GM19455 (cell line): ENCODE measurements around the gene CTNNAL1.
"Not testable (repeated sequence)": the region's sequence is repeated elsewhere in the genome, so short reads cannot be mapped to it uniquely, and the experiment has no call there.

Source experiments
- ATAC-seq: cut with Tn5 transposase; IDR thresholded peaks from one replicate; pipeline ENCODE4 v1.9.1; 2021; ENCODE audit not compliant: unreplicated experiment

CTNNAL1 gene

DNA sequence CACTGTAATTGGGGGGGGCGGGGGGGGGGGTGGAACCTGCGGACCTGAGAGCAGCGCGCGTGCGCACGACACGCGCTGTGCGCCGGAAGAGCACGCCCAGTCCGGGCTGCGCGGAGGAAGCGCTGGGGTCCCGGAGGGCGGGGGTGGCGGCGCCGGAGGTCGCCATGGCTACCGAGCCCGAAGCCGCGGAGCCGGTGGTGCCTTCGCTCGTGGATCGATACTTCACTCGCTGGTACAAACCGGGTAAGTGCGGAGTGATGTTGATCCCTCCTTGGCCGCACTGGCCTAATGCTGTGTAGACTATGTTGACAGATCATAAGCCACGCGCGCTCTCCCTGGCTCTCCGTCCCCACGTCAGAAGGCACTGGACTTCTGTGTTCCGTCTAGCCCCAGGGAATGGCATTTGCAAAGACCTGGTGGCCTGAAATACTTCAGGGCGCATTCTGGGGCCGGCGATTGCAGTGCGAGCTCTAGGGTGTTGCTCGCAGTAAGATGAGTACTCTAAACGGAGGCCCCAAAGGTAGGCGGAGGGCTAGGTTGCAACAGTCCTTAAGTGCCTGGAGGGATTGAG, 78.9 kb downstream of the CTNNAL1 start, which contains the start of gene ABITRAM:
Gene ABITRAM, plus strand, starts transcription at position 78 of the 571 bp plus-strand sequence. Its CDS starts 87 bp downstream, at position 165.
- ATAC-seq = peak; percentile 75

DNA sequence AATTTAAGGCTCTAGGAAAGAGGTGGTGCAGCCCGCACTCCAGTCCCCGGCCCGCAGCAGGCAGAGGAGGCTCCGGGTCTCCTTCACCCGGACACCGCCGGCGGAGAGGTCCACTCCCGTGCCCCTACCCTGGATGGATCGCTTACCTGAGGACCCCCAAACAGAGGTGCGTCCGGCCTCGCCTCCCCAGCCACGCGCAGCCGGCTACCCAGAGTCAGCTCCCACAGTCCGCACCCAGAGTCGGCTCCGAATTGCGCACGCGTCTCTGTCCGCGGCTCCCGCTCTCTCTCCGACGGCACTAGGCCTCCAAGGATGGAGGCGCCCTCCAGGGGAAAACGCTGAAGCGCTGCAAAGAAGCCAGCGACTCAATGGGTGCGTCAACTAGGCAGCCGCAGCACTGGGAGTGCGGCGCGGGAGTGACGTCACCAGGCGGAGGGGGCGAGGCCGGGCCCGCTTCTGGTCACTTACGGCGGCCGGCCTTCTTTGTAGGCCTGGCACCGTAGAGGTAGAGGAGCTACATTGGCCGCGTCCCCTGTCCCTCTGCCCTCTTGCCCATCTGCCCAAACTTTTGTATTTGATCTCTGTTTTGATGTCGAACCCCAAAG, 79.5 kb downstream of the CTNNAL1 start, which contains the start of gene ELP1:
Gene ELP1, minus strand, starts transcription at position 407 of the 605 bp plus-strand sequence. CDS start 2,978 bp downstream, outside the sequence.
- peak; percentile 87 for ATAC-seq

DNA sequence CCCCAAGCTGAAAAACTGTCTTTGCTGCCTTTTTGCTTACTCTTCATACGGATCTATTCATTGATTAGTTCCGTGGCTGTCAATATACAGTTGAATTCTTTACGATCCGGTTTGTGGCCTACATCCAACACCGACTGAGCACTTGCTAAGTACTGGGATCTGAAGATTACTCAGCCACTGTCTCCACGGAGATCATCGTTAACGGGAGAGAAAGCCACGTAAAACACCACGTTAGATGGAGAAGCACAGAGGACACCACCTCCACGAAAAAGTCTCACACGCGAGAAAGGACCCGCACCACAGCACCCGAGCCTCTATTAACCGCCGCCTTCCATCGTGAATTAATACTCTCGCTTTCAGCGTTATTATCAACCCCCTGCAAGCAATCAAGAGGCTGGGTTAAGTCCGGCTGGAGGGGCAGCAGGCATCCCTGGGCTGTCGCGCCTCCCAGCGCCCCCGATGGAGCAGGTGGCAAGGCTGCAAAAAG, 80.0 kb downstream of the CTNNAL1 start:
- no peak for ATAC-seq

DNA sequence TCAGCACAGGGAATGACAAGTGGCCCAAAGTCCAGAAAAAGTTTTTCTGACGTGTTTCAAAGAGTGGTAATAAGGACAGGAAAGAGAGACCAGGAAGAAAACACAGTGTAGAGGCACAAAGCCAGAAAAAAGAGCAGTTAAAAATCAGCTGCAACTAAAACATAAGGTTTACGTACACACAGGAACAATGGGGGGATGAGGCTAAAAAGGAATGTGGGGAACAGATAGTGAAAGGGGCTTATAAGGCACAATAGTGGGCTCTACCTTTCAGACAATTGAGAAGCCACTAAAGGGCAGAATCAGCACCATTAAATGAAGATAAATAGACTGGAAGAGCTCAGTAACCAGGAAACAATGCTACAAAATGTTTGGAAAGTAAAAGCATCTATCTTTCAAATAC, 84.9 kb downstream of the CTNNAL1 start:
- no peak for ATAC-seq

DNA sequence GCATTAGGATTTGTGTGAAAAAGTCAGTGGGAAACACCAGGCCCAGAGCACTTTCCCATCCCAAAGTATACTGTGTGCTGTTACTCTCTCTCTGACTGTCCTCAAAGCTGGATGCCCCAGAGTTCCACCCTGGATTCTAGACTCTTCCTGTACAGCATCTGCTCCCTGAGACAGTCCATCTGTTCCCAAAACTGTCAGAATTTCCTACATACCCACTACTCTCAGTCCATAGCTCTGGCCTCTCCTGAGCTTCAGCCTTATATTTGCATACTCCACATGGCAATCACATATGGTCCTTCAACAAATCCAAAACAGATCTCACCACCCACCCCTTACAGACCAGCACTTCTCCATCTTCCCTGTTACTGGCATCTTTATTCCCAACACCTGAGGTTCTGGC, 88.8 kb downstream of the CTNNAL1 start:
- ATAC-seq = no peak

DNA sequence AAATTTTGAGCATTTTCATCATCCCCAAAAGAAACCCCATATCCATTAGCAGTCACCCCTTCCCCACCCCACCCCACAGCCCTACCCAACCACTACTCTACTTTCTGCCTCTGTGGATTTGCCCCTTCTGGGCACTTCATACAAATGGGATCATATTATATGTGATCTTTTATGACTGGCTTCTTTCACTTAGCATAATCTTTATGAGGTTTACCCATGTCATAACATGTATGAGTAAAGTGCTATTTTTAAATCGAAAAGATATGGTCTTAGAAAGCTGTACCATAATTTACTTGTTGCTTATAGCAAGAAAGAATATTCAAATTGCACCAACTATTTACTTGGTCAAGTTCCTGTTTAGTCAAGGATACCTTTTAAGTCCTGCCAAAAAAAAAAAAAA, 92.1 kb downstream of the CTNNAL1 start:
- ATAC-seq = no peak

DNA sequence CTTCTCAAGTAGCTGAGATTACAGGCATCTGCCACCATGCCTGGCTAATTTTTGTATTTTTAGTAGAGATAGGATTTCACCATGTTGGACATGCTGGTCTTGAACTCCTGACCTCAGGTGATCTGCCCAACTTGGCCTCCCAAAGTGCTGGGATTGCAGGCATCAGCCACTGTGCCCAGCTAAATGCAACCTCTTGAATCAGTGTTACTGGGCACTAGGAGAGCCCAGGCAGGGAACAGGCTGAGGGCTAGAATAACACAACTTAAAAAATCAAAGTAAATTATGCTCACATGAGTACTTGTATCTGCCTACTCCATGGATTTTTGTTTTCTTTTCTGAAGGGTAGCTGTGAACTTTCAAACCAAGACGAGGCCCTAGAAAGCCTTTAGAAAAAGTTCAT, 92.9 kb downstream of the CTNNAL1 start:
- not testable (repeated sequence) for ATAC-seq

DNA sequence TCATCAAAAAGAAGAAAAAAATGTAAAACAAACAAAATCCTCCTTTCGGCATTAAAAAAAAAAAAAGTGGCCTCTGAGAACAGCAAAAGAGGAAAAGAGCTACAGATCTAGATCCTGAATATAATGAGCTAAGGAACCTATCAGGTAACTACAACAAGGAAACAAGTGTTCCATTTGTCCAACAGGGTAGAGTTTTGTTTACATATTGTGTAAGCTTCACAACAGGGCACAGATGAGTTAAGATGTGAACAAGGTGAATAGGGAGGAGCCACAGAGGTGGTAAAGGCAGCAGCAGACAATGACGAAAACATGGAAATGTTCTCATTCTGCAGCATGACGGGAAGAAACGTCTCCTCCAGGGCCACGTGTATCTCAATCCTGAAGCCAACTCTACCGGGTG, 93.8 kb downstream of the CTNNAL1 start:
- ATAC-seq = no peak

DNA sequence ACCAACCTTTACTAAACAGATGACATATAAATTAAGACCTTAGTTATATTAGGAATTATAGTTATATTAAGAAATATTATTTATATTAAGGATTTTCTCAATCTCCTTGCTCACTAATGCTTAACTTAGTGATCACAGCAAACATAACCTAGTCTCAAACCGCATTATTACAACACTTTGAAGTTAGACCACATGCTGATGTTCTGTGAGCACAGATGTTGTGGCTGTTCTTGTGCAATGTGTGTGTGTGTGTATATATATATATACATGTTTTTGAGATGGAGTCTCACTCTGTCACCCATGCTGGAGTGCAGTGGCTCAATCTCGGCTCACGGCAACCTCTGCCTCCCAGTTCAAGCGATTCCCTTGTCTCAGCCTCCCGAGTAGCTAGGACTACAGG, 99.9 kb downstream of the CTNNAL1 start:
- ATAC-seq = no peak

DNA sequence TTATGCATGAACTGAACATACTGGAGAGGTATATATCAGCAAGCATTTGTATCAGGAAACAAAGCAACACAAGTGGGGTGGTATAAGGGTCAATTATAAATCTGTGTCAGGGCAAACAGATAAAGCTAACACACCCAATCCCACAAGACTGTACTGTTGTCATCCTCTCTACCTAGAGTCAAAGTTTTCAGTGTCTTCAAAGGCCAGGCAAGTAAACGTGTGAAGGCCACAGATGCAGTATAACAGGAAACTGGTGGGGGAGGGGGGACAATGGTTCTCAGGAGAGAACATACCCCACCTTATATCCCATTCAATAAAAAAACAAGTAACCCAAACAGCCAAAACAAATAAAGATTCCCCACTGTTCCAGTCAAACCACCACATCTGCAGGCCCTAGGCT, 101.5 kb downstream of the CTNNAL1 start:
- no peak for ATAC-seq

DNA sequence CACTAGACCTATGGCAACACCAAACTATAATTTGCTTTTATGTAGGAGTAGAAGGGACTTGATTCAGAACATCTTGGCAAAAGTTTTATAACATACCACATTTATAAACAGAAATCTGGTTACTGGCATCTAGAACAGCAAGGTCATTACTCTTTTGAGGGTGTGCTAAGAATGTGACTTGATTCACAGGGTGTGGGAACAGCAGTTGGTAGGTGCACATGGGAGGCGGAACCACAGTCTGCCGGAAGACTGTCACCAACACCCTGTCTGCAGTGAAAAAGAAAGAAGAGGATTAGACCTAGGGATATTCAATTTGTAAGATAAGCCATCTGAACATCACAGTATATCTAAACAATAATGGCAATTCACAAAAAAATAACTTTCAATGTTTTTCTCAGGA, 102.4 kb downstream of the CTNNAL1 start:
- ATAC-seq = no peak

DNA sequence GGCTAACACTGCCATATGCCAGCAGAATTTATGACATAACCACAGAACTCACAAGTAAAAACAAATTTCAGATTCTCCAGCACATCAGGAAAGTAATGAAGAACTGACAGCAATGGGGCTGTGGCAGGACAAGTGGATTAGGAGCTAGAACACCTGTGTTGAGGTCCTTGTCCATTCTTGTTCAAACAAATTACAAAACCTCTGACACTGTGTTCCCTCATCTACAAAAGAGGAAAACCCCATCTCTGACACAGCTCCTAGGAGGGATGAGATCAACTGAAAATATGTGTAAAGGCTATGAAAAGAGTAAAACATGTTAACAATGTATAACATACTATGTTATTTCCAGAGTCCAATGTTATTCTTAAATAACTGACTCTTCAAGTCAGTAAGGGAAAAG, 102.9 kb downstream of the CTNNAL1 start:
- no peak for ATAC-seq

DNA sequence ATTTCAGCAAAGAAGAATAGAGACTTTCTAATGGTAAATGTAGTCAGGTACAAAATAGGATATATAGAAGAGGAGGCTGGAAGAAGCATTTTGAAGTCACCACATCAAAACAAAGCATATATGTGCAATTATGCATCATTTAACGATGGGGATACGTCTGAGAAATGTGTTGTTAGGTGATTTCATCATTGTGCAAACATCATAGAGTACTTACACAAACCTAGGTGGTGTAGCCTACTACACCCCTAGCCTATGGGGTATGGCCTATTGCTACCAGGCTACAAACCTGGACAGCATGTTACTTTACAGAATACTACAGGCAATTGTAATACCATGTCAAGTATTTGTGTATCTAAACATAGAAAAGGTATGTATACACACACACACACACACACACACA, 107.8 kb downstream of the CTNNAL1 start:
- no peak for ATAC-seq

DNA sequence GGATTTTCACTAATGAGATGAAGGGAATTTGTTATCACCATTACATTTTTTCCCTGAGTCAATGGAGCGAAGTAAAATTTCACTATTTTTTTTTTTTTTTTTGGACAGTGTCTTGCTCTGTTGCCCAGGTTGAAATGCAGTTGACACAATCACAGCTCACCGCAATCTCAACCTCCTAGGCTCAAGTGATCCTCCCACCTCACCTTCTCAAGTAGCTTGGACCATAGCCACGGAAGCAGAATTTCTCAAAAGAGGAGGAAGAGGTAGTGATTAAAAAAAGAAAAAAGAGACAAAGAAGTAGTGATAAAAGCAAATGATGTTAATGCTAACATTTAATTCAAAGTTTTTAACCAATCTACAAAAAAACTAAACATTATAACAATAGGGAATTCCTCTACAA, 109.1 kb downstream of the CTNNAL1 start:
- no peak for ATAC-seq

DNA sequence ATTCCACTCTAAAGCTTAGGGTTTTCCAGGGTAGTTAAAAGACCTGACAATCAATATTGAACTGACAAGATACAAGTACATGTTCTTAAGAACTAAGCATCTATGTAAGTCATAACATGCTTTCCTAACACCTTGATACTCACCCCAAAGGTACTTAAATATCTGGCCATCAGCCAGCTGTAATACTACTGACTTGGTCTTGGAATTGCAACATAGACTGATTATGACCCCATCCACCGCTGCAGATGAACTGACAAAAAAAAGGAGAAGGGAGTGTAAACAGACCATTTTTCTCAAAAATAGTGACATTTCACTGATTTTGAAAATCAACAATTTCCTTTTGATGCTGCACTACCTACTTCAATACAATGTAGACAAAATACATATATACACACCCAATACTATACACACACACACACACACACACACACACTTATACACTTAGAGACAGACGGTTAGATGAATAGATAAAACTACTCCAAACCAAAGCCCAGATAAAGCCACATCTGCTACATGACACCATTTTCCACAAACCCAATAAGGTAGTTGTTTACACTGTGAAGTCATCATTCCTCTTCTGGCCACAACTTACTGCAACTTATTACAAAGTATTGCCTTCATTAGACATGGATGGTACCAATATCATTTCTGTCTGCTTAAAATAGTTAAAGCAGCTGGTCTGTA, 109.7 kb downstream of the CTNNAL1 start:
- no peak for ATAC-seq

DNA sequence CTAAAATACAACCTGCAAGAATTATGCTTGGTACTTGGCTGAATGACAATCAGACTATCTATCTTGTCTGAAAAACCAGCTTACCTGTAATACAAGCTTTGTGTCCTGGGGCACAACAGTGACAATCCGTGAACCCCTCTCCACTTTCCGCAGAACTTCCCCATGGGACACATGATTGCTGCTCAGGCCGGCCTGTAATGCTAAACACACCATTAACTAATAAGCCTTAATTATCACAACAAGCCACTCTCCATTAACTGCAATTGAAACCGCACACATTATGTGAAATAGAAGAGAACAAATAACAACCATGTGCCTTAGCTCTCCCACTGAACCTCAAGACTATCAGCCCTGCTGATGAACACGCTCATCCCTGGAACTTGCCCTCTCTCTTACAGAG, 113.1 kb downstream of the CTNNAL1 start:
- ATAC-seq = no peak

DNA sequence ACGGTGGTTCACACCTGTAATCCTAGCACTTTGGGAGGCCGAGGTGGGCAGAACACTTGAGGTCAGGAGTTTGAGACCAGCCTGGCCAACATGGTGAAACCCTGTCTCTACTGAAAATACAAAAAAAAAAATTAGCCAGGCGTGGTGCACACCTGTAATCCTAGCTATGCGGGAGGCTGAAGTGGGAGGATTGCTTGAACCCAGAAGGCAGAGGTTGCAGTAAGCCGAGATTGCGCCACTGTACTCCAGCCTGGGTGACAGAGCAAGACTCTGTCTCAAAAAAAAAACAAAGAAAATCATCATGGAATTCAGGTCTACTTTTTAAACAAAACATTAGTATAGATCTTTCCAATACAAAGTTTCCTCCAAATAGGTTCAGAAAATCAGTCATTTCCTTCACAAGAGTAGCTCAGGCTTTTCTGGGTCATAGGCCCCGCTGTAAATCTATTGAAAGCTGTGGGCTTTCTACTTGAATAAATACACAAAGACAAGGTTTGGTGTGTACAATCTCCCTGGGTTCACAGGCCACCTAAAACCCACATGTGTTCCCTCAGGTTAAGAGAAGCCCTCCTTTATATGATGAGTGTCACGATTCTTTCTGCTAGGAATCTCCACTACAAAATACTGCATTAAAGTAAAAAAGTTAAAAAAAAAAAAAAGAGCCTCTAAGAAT, 114.1 kb downstream of the CTNNAL1 start:
- ATAC-seq = not testable (repeated sequence)

DNA sequence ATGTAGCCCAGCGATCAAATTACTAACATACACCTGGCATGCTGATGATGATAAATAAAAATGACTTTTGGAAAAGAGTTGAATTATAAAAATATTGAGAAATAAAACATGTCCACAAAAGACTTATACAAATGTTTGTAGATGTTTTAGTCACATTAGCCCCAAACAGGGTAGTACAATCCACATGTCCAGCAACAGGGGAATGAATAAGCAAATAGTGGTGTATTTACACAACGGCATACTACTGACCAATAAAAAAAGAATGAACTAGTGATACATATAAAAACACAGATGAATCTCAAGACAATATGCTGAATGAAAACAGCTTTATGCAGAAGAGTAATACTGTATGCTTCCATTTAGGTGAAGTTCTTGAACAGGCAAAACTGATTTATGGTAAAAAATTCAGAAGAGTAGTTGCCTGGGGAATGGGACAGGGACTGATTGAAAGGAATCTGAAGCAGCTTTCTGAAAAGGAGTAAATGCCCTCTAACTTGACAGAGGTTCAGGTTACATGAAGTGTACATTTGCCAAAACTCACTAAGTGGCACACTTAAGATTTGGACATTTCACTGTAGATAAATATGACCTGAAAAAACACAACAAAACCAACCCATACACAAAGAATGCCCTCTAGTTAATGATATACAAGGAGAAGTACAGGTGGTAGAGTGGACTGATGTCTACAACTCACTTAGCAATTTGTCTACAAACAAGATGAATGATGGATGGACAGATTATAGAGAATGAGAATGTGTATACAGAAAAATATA, 115.8 kb downstream of the CTNNAL1 start:
- ATAC-seq = no peak

DNA sequence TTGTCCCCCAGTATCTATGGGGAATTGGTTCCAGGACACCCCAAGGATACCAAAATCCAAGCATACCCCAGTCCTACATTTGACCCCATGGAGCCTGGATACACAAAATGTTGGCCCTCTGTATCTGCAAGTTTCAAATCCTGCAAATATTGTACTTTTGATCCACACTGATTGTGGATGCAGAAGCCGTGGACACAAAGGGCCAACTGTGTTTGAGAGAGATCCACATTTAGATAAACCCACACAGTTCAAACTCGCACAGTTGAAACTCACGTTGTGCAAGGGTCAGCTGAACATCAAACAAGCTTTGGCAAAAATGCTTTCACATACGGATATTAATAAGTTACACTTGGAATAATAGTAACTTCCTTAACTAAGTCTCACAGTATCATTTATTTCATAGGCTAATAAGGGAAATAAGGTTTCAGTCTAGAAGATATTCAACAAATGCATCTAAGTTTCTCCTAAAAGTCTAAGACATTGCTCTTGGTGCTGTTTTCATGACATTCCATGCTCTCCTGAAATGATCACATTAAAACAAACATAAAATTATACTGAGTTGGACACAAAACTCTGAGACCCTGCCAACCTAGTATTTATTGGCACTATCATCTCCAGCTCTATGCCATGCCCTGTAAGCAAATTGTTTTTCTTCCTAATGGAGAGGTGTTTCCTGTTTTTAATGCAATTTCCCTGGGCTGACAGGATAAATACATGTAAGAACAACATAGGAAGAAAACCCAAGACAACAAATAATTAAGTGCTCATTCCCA, 118.9 kb downstream of the CTNNAL1 start:
- ATAC-seq = no peak
